GM12873 (cell line): Measurements from ENCODE around the gene LHPP.

Experiments used
- TF ChIP-seq, protein P1 (sequence below): IDR thresholded peaks from 2 replicates; pipeline ENCODE4 v1.5.1; 2012; ENCODE audit warnings: low read depth, mild to moderate bottlenecking, moderate library complexity, low read length, control low read depth; ENCODE audit not compliant: insufficient read depth; ENCODE audit errors: missing control alignments

The LHPP gene

GRCh38 chr10:124656541-124656940 is 194.9 kb downstream of the LHPP start:
- TF ChIP-seq, protein P1, sequence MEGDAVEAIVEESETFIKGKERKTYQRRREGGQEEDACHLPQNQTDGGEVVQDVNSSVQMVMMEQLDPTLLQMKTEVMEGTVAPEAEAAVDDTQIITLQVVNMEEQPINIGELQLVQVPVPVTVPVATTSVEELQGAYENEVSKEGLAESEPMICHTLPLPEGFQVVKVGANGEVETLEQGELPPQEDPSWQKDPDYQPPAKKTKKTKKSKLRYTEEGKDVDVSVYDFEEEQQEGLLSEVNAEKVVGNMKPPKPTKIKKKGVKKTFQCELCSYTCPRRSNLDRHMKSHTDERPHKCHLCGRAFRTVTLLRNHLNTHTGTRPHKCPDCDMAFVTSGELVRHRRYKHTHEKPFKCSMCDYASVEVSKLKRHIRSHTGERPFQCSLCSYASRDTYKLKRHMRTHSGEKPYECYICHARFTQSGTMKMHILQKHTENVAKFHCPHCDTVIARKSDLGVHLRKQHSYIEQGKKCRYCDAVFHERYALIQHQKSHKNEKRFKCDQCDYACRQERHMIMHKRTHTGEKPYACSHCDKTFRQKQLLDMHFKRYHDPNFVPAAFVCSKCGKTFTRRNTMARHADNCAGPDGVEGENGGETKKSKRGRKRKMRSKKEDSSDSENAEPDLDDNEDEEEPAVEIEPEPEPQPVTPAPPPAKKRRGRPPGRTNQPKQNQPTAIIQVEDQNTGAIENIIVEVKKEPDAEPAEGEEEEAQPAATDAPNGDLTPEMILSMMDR, result no peak

DNA sequence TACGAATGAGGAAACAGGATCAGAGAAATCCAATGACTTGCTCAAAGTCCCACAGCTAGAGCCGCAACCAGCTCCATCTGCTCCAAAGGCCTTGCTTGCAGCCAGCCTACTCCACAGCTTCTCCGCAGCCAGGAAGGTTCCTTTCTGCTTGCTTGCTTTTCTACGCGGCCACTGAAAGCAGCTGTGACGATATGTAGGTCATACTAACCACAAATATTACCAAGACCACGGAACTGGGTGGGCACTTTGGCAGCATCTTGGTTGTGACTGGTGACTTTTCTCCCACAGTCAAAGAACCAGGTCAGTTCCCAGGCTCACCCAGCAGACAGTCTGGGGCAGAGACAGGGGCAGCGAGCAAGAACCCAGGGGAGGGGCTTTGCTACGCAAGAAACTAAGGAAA is 196.2 kb downstream of the LHPP start:
- TF ChIP-seq, protein P1, result no peak

- TF ChIP-seq, protein P1, result no peak
Measured at GRCh38 chr10:124658591-124659242, 197.1 kb downstream of the LHPP start.

DNA sequence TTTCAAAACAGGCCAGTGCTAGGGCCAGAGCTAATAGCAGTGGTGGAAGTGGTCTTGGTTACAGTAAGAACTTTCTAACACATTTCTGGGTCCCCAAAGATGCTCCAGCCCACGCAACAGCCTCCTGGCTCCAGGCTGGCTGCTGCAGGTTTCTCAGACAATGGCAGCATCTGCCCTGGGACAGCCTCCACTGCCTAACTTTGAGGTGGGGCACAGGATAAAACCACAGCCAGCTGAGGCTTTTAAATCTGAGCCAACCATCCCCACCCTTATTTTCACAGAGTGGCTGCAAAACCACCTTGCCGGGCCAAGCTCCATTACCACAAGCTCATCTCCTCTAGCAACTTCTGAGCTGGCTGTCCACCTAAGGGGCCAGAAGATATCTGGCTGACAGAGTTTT is 197.8 kb downstream of the LHPP start:
- TF ChIP-seq, protein P1, result no peak

GRCh38 chr10:124660404-124661125 is 198.9 kb downstream of the LHPP start:
- TF ChIP-seq, protein P1, result no peak

GRCh38 chr10:124661660-124662180 is 200.1 kb downstream of the LHPP start:
- TF ChIP-seq, protein P1, result no peak

- TF ChIP-seq, protein P1, result no peak
Measured at GRCh38 chr10:124663228-124663627, 201.6 kb downstream of the LHPP start.
